Measurements from ENCODE around the gene TENT4B. TPM values are rescaled to one million over a fixed set of nuclear protein-coding genes. Genes with fewer than 3 reads are reported as not detected.

Gene TENT4B
- total RNA-seq, 1 donor from 2014 or later: 5.7 TPM

- Histone ChIP-seq H3K4me1 (ENCODE audit: control insufficient read depth in 3 of 3, insufficient read depth in 3 of 3, low read length in 3 of 3) (no peaks in the 10 kb centered on the region), H3K27me3 (ENCODE audit: control insufficient read depth in 3 of 3, insufficient read depth in 3 of 3, low read length in 3 of 3) (no peaks in the 10 kb centered on the region), H3K4me3 (ENCODE audit: low read length in 3 of 3) (no peak overlapping the region)
Observed at GRCh38 chr16:50133214-50133613, 19.9 kb upstream of the TENT4B start.

GRCh38 chr16:50136399-50136798 lies 16.7 kb upstream of the TENT4B start:
- no peak overlapping the region for H3K4me3 ChIP-seq (ENCODE audit: low read length in 3 of 3)
- no peak overlapping the region for H3K27ac ChIP-seq (ENCODE audit: low read depth, low read length)
- H3K27me3 ChIP-seq (ENCODE audit: control insufficient read depth in 3 of 3, insufficient read depth in 3 of 3, low read length in 3 of 3): no peaks in the 10 kb centered on the region
- no peak overlapping the region for H3K9ac ChIP-seq (ENCODE audit: low read depth in 1 of 3, low read length in 3 of 3)
- no peaks in the 10 kb centered on the region for H3K9me3 ChIP-seq (ENCODE audit: control insufficient read depth in 3 of 3, low read length in 3 of 3)
- H3K36me3 ChIP-seq (ENCODE audit: control insufficient read depth in 3 of 3, insufficient read depth in 3 of 3, low read length in 3 of 3): no peaks in the 10 kb centered on the region
- H3K4me1 ChIP-seq (ENCODE audit: control insufficient read depth in 3 of 3, insufficient read depth in 3 of 3, low read length in 3 of 3): no peaks in the 10 kb centered on the region

More at GRCh38 chr16:50133214-50133613, 19.9 kb upstream of the TENT4B start:
- Histone ChIP-seq H3K9ac (ENCODE audit: low read depth in 1 of 3, low read length in 3 of 3) (no peak overlapping the region), H3K36me3 (ENCODE audit: control insufficient read depth in 3 of 3, insufficient read depth in 3 of 3, low read length in 3 of 3) (no peaks in the 10 kb centered on the region), H3K9me3 (ENCODE audit: control insufficient read depth in 3 of 3, low read length in 3 of 3) (no peaks in the 10 kb centered on the region), H3K27ac (ENCODE audit: low read depth, low read length) (no peak overlapping the region)

- H3K4me1 ChIP-seq (ENCODE audit: control insufficient read depth in 3 of 3, insufficient read depth in 3 of 3, low read length in 3 of 3): no peaks in the 10 kb centered on the region
- H3K36me3 ChIP-seq (ENCODE audit: control insufficient read depth in 3 of 3, insufficient read depth in 3 of 3, low read length in 3 of 3): no peaks in the 10 kb centered on the region
- no peaks in the 10 kb centered on the region for H3K9me3 ChIP-seq (ENCODE audit: control insufficient read depth in 3 of 3, low read length in 3 of 3)
- H3K27ac ChIP-seq (ENCODE audit: low read depth, low read length): no peak overlapping the region
- H3K4me3 ChIP-seq (ENCODE audit: low read length in 3 of 3): no peak overlapping the region
- H3K27me3 ChIP-seq (ENCODE audit: control insufficient read depth in 3 of 3, insufficient read depth in 3 of 3, low read length in 3 of 3): no peaks in the 10 kb centered on the region
- no peak overlapping the region for H3K9ac ChIP-seq (ENCODE audit: low read depth in 1 of 3, low read length in 3 of 3)
Observed at GRCh38 chr16:50137268-50137667, 15.8 kb upstream of the TENT4B start.

- H3K9ac ChIP-seq (ENCODE audit: low read depth in 1 of 3, low read length in 3 of 3): no peak overlapping the region
- no peak overlapping the region for H3K27ac ChIP-seq (ENCODE audit: low read depth, low read length)
- no peak overlapping the region for H3K4me3 ChIP-seq (ENCODE audit: low read length in 3 of 3)
- H3K27me3 ChIP-seq (ENCODE audit: control insufficient read depth in 3 of 3, insufficient read depth in 3 of 3, low read length in 3 of 3): no peaks in the 10 kb centered on the region
- peaks cover 0 to 4% (median 2%) of the 10 kb centered on the region in 3 donors for H3K4me1 ChIP-seq (ENCODE audit: control insufficient read depth in 3 of 3, insufficient read depth in 3 of 3, low read length in 3 of 3)
- H3K9me3 ChIP-seq (ENCODE audit: control insufficient read depth in 3 of 3, low read length in 3 of 3): no peaks in the 10 kb centered on the region
- no peaks in the 10 kb centered on the region for H3K36me3 ChIP-seq (ENCODE audit: control insufficient read depth in 3 of 3, insufficient read depth in 3 of 3, low read length in 3 of 3)
Observed at GRCh38 chr16:50139580-50139979, 13.5 kb upstream of the TENT4B start.

- Histone ChIP-seq H3K4me1 (ENCODE audit: control insufficient read depth in 3 of 3, insufficient read depth in 3 of 3, low read length in 3 of 3) (peaks cover 4 to 16% (median 13%) of the 10 kb centered on the region in 3 donors), H3K9ac (ENCODE audit: low read depth in 1 of 3, low read length in 3 of 3) (no peak overlapping the region), H3K27me3 (ENCODE audit: control insufficient read depth in 3 of 3, insufficient read depth in 3 of 3, low read length in 3 of 3) (no peaks in the 10 kb centered on the region), H3K36me3 (ENCODE audit: control insufficient read depth in 3 of 3, insufficient read depth in 3 of 3, low read length in 3 of 3) (no peaks in the 10 kb centered on the region), H3K27ac (ENCODE audit: low read depth, low read length) (no peak overlapping the region), H3K9me3 (ENCODE audit: control insufficient read depth in 3 of 3, low read length in 3 of 3) (no peaks in the 10 kb centered on the region), H3K4me3 (ENCODE audit: low read length in 3 of 3) (no peak overlapping the region)
Observed at GRCh38 chr16:50144211-50144610, 8.9 kb upstream of the TENT4B start.

GRCh38 chr16:50146479-50147435 lies 6.3 kb upstream of the TENT4B start:
- Histone ChIP-seq H3K9me3 (ENCODE audit: control insufficient read depth in 3 of 3, low read length in 3 of 3) (no peaks in the 10 kb centered on the region), H3K4me1 (ENCODE audit: control insufficient read depth in 3 of 3, insufficient read depth in 3 of 3, low read length in 3 of 3) (peaks cover 4 to 16% (median 13%) of the 10 kb centered on the region in 3 donors), H3K4me3 (ENCODE audit: low read length in 3 of 3) (no peak overlapping the region), H3K27me3 (ENCODE audit: control insufficient read depth in 3 of 3, insufficient read depth in 3 of 3, low read length in 3 of 3) (no peaks in the 10 kb centered on the region), H3K36me3 (ENCODE audit: control insufficient read depth in 3 of 3, insufficient read depth in 3 of 3, low read length in 3 of 3) (no peaks in the 10 kb centered on the region), H3K27ac (ENCODE audit: low read depth, low read length) (no peak overlapping the region), H3K9ac (ENCODE audit: low read depth in 1 of 3, low read length in 3 of 3) (peak overlapping the region in 1 of 3 donors; percentile 57)

- Histone ChIP-seq H3K9me3 (ENCODE audit: control insufficient read depth in 3 of 3, low read length in 3 of 3) (no peaks in the 10 kb centered on the region), H3K36me3 (ENCODE audit: control insufficient read depth in 3 of 3, insufficient read depth in 3 of 3, low read length in 3 of 3) (no peaks in the 10 kb centered on the region), H3K9ac (ENCODE audit: low read depth in 1 of 3, low read length in 3 of 3) (no peak overlapping the region), H3K4me3 (ENCODE audit: low read length in 3 of 3) (no peak overlapping the region), H3K27me3 (ENCODE audit: control insufficient read depth in 3 of 3, insufficient read depth in 3 of 3, low read length in 3 of 3) (no peaks in the 10 kb centered on the region), H3K4me1 (ENCODE audit: control insufficient read depth in 3 of 3, insufficient read depth in 3 of 3, low read length in 3 of 3) (peaks cover 17 to 31% (median 26%) of the 10 kb centered on the region in 3 donors), H3K27ac (ENCODE audit: low read depth, low read length) (no peak overlapping the region)
Observed at GRCh38 chr16:50151322-50151721, 1.8 kb upstream of the TENT4B start.

GRCh38 chr16:50151756-50152155 lies 1.4 kb upstream of the TENT4B start:
- Histone ChIP-seq H3K27me3 (ENCODE audit: control insufficient read depth in 3 of 3, insufficient read depth in 3 of 3, low read length in 3 of 3) (no peaks in the 10 kb centered on the region), H3K36me3 (ENCODE audit: control insufficient read depth in 3 of 3, insufficient read depth in 3 of 3, low read length in 3 of 3) (no peaks in the 10 kb centered on the region), H3K9ac (ENCODE audit: low read depth in 1 of 3, low read length in 3 of 3) (peak overlapping the region in 1 of 3 donors; percentile 88), H3K4me1 (ENCODE audit: control insufficient read depth in 3 of 3, insufficient read depth in 3 of 3, low read length in 3 of 3) (peaks cover 16 to 27% (median 21%) of the 10 kb centered on the region in 3 donors), H3K27ac (ENCODE audit: low read depth, low read length) (no peak overlapping the region), H3K4me3 (ENCODE audit: low read length in 3 of 3) (no peak overlapping the region), H3K9me3 (ENCODE audit: control insufficient read depth in 3 of 3, low read length in 3 of 3) (no peaks in the 10 kb centered on the region)

GRCh38 chr16:50152351-50152806 lies 727 bp upstream of the TENT4B start:
- Histone ChIP-seq H3K9me3 (ENCODE audit: control insufficient read depth in 3 of 3, low read length in 3 of 3) (no peaks in the 10 kb centered on the region), H3K9ac (ENCODE audit: low read depth in 1 of 3, low read length in 3 of 3) (peak overlapping the region; percentile 85 to 93 (median 88)), H3K27ac (ENCODE audit: low read depth, low read length) (peak overlapping the region; percentile 84), H3K4me1 (ENCODE audit: control insufficient read depth in 3 of 3, insufficient read depth in 3 of 3, low read length in 3 of 3) (peaks cover 17 to 21% (median 20%) of the 10 kb centered on the region in 3 donors), H3K27me3 (ENCODE audit: control insufficient read depth in 3 of 3, insufficient read depth in 3 of 3, low read length in 3 of 3) (no peaks in the 10 kb centered on the region), H3K4me3 (ENCODE audit: low read length in 3 of 3) (peak overlapping the region; percentile 90 to 92 (median 91)), H3K36me3 (ENCODE audit: control insufficient read depth in 3 of 3, insufficient read depth in 3 of 3, low read length in 3 of 3) (no peaks in the 10 kb centered on the region)

Measured in skeletal muscle tissue (tissue), 4 donors.